Adipocyte (in vitro differentiated cells): ENCODE data around the gene PPP2R2C.
A peak's percentile ranks its signal among the peaks of the same experiment; 100 is the strongest.

ENCODE experiments used
- DNase-seq: peaks from one replicate; pipeline ENCODE4 v3.0.0-alpha.2; 2015; ENCODE audit warnings: low read depth
- H3K27me3 ChIP-seq: replicated peaks from 2 replicates; pipeline ENCODE4 v1.7.0; 2013; ENCODE audit warnings: mild to moderate bottlenecking, low read length, moderate library complexity; ENCODE audit not compliant: control insufficient read depth, insufficient read depth
- H3K36me3 ChIP-seq: 2 replicates; pipeline ENCODE4 v1.7.0; 2013; ENCODE audit warnings: low read length, mild to moderate bottlenecking, moderate library complexity; ENCODE audit not compliant: control insufficient read depth, insufficient read depth, severe bottlenecking
- H3K4me1 ChIP-seq: 2 replicates; pipeline ENCODE4 v1.7.0; 2013; ENCODE audit warnings: mild to moderate bottlenecking, low read length, moderate library complexity; ENCODE audit not compliant: control insufficient read depth, insufficient read depth
- H3K4me3 ChIP-seq: 2 replicates; pipeline ENCODE4 v1.7.0; 2013; ENCODE audit warnings: mild to moderate bottlenecking, low read length, moderate library complexity
- H3K9ac ChIP-seq: 2 replicates; pipeline ENCODE4 v1.7.0; 2013; ENCODE audit warnings: mild to moderate bottlenecking, low read length, moderate library complexity
- H3K9me3 ChIP-seq: 2 replicates; pipeline ENCODE4 v1.7.0; 2013; ENCODE audit warnings: mild to moderate bottlenecking, low read length, moderate library complexity; ENCODE audit not compliant: control insufficient read depth

Gene PPP2R2C

DNA sequence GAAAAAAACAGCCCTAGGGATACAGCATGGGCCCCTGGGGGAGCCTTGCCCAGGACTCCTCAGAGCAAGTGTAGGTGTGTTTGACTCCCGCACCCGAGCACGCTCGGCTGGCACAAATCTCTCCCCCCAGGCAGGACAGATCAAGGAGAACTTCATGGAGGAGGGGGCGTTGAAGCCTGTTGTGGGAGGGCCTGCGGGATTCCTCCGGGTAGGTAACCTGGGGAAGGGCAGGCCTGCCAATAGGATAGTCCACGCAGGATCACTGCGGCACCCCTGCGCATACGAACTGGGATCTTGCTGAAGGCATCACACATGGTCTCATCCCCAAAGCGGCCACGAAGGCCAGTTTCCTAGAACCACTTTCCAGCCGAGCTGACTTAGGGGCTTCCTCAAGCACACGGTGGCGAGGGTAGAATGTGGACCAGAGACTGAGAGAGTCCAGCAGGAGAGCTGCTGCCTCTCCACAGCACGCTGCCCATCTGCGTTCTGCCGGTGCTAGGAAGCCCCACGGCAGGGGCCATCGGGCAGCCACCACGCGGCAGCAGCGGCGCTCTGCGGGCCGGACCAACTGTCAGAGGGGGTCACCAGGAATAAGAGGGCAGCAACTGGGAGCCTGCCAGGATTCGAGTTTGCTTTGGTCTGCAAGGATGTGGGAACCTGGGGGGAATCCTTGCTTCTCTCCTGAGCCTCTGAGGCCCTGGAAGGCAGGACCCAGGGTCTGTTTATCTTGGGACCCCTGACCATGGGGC is 145.9 kb downstream of the PPP2R2C start:
- DNase-seq = no peak

DNA sequence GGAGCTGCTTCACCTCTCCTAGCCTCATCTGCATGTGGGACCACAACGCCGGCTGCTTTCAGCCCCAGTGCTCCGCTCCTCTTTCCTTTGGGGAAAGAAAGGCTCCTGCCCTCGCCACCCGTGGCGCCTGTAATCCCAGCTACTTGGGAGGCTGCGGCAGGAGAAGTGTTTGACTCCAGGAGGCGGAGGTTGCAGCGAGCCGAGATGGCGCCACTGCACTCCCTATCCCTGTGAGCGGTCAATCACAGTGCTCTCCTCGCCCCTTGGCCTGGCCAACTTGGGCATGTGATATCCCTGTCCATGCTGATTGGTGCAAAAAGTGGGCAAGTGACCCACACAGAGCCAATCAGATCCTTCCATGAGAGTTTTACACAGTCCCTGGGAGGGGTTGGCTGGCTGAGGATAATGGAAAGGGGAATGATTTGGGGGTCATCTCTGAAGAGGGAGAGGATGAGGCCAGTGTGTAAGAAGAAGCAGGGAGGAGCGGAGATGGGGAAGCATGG is 146.6 kb downstream of the PPP2R2C start:
- Histone ChIP-seq H3K9ac (no peak overlapping the region), H3K36me3 (no peaks in the 10 kb centered on the region), H3K4me3 (no peak overlapping the region), H3K9me3 (no peaks in the 10 kb centered on the region), H3K4me1 (no peaks in the 10 kb centered on the region), H3K27me3 (peaks cover 48% of the 10 kb centered on the region)
- DNase-seq = no peak

More for the DNA sequence above, 145.9 kb downstream of the PPP2R2C start:
- Histone ChIP-seq H3K4me1 (no peaks in the 10 kb centered on the region), H3K27me3 (peaks cover 42% of the 10 kb centered on the region), H3K9ac (no peak overlapping the region), H3K9me3 (no peaks in the 10 kb centered on the region), H3K4me3 (no peak overlapping the region), H3K36me3 (no peaks in the 10 kb centered on the region)

DNA sequence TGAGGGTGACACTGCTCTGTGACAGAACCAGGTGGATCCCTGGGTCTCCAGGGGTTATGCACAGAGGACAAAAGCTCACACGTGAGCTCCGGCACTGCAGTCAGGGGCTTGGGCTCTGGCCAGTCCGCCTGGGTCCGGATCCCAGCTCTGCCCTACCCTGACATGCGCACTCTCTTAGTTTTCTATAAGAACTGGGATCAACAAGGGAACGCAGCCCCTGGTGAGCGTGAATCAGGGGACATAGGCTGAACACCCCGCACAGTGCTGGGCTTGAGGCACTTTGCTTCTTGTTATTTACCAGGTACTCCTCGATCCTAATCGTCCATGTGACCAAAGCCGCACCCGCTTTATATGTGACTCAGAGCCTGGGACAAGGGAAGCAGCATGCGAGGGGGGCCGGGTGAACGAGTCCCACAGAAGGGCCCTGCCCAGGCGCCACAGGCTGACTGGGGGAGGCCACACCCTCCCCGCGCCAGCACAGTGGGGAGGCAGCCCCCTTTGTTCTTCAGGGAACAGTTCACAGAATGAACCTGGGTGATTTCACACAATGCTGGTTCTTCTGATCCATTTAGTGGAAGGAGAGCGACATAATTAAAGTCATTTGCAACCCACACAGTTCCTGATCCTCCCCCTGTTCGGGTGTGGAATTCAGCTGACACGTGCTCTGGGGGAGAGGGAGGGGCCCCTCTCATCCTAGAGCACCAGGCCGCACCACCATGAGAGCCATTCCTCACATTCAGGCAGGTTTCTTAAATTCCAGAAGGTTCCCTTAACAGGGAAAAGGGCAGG is 147.2 kb downstream of the PPP2R2C start:
- no peak overlapping the region for H3K4me3 ChIP-seq
- peak; percentile 6 for DNase-seq
- peaks cover 3% of the 10 kb centered on the region for H3K9me3 ChIP-seq

DNA sequence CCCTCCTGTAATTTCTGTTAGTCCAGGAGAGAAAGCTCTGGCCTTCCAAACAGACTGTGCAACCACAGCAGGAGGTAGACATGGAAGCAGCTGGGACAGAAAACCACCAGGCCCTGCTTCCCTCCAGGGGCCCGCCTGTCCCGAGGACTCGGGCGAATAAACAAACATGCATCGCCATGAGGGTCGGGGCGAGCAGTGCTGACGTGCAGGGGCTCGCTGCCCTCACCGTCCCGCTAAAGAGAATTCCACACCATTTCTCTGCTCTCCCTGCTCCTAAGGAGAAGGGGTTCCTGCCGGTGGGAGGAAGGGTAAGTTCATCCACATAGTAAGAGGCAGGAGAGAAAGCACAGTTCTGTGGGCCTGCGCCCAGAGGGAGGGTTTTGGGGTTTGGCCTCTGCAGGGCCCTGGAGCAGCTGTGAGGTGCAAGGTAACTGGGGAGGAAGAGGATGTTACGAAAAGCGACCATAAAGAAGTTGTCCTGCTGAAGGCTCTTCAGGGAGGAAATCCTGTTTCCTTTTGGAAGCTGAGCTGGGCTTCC is 147.9 kb downstream of the PPP2R2C start:
- H3K36me3 ChIP-seq = no peaks in the 10 kb centered on the region
- DNase-seq = no peak
- no peaks in the 10 kb centered on the region for H3K4me1 ChIP-seq
- peaks cover 60% of the 10 kb centered on the region for H3K27me3 ChIP-seq
- H3K9ac ChIP-seq = no peak overlapping the region
- H3K9me3 ChIP-seq = peaks cover 8% of the 10 kb centered on the region
- no peak overlapping the region for H3K4me3 ChIP-seq

More for the DNA sequence above, 147.2 kb downstream of the PPP2R2C start:
- H3K36me3 ChIP-seq = no peaks in the 10 kb centered on the region
- H3K27me3 ChIP-seq = peaks cover 53% of the 10 kb centered on the region
- H3K9ac ChIP-seq = no peak overlapping the region
- no peaks in the 10 kb centered on the region for H3K4me1 ChIP-seq

DNA sequence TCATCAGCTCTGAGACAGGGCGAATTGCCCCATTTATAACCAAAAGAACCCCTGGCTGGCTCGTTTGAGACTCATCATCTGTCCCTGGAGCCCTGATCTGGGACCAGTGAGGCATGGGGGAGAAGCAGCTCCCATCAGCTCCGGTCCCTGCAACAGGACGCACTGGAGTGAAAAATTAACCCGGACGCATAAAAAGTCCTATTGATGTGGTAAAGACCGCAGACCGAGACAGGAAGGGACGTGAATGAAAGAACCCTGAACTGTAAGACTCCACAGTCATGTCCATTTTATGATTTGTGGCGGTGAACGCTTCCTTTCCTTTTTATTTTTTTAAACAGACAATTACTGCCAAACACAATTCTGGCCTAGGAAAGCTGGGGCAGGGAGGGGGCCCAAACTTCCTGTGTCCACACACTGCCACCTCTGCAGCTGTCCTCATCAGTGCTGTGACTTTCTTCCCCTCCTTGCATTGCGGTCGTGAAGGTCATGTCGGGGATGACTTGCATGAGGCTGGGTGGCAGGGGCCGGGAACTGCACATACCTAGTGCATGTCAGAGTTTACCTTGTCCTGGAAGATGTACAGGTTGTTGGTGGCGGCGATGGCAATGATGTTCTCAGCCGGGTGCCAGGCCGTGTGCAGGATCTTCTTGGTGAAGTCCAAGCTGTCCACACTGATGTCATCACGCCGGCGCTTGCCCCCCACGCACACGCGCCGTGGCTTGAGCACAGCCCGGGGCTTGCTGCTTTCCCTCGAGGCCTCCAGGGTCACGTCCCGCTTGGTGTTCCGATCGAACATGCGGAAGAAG is 149.4 kb downstream of the PPP2R2C start:
- no peaks in the 10 kb centered on the region for H3K36me3 ChIP-seq

DNA sequence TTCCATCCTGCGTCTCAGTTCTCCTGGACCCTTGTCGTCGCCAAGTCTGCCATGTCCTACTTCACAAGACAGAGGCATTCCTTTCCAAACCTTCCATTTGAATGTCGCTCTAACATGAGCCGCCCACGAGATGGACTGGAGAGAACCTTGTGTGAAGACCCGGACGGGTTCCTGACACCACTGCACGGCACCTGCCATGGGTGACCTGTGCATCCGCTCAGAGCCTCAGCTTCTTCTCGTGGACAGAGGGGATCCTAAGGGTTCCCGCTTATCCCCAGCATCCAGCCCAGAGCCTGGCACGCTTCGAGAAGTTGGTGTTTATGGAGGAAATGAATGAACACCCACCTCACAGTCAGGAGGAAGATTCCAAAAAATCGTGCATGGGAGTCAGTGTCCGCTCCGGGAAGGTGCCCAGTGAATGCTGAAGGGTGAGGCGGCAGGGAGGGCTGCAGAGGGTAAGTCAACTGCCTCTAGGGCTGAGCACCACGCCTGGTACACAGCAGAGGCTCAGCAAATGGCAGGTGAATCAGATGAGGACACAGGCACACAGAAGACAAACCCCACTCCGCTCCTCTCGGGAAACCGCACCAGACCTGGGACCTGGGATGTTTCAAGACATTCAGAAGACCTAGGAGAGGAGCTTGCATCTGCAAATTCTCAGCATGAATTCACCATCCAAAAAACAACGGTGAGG is 150.2 kb downstream of the PPP2R2C start:
- H3K4me3 ChIP-seq = no peak overlapping the region
- no peak for DNase-seq
- no peaks in the 10 kb centered on the region for H3K36me3 ChIP-seq
- no peaks in the 10 kb centered on the region for H3K4me1 ChIP-seq
- peaks cover 56% of the 10 kb centered on the region for H3K27me3 ChIP-seq
- H3K9ac ChIP-seq = no peak overlapping the region
- peaks cover 8% of the 10 kb centered on the region for H3K9me3 ChIP-seq

More for the DNA sequence above, 149.4 kb downstream of the PPP2R2C start:
- DNase-seq = no peak
- H3K9ac ChIP-seq = no peak overlapping the region
- no peak overlapping the region for H3K4me3 ChIP-seq
- H3K4me1 ChIP-seq = no peaks in the 10 kb centered on the region
- H3K27me3 ChIP-seq = peaks cover 57% of the 10 kb centered on the region
- peaks cover 8% of the 10 kb centered on the region for H3K9me3 ChIP-seq

DNA sequence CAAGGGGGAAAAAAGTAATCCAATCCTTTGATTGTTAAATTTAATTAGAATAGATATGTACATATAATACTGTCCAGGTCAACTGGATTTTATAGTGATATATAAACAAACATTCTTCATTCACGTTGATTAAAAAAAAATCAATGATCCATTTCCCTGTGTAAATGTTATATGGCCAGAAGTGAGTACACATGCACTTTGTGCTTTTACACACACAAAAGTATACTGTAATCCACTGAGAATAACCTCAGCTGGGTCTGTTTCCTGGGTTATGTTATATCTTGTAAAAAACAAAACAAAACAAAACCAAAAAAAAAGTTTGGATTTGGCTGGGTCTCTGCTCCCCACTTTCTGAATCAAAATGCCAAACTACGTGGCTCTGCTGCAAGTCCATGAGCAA is 151.1 kb downstream of the PPP2R2C start:
- H3K9me3 ChIP-seq = peaks cover 8% of the 10 kb centered on the region
- no peak overlapping the region for H3K9ac ChIP-seq
- peaks cover 56% of the 10 kb centered on the region for H3K27me3 ChIP-seq
- H3K36me3 ChIP-seq = no peaks in the 10 kb centered on the region
- H3K4me1 ChIP-seq = no peaks in the 10 kb centered on the region
- H3K4me3 ChIP-seq = no peak overlapping the region
- no peak for DNase-seq

DNA sequence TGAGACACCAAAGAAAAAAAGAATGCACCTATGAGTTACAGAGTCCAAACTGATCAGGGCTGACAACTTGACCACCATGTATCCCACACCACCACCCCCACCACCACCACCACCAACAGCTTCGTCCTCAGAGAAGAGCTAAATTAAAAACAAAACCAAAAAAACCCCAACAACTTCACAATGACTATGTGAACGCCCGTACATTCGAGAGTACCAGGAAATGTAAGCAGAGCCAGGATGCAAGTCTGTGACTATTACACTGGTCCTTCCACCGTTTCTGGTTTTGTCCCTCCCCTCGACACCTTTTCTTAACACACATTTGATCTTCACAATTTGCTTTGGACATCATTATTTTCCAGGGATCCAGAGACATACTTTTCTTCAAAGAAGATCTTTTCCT is 151.8 kb downstream of the PPP2R2C start:
- no peaks in the 10 kb centered on the region for H3K4me1 ChIP-seq
- no peak overlapping the region for H3K4me3 ChIP-seq
- peaks cover 57% of the 10 kb centered on the region for H3K27me3 ChIP-seq
- H3K9me3 ChIP-seq = peaks cover 8% of the 10 kb centered on the region
- DNase-seq = no peak
- H3K9ac ChIP-seq = no peak overlapping the region
- H3K36me3 ChIP-seq = no peaks in the 10 kb centered on the region

DNA sequence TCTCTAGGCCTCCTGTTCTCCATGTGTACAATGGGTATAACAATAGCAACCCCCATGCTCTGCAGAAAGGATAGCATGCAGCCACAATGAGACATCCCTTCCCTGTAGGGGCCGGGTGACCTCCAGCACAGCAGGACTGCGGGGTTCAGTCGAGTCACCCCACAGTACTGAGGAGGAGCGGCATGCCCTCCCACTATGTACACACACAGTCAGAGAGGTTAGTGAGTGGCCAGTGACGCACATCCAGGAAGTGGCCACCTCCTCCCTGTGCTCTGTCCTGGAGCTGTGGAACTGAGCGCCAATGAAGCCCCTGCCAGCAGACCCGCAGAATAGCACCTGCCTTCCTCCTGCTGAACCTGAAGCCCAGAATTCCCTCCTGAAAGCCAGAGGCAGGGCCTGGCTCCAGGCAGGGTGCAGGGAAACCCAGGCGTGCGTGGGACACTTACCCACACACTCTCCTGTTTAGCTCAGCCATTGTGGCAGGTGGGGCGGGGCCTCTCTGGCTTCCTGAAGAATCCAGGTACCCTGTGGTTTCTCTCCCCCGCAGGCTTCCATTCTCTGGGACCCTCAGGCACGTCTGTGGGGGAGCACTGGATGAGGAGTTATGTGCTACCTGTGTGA is 152.8 kb downstream of the PPP2R2C start:
- no peaks in the 10 kb centered on the region for H3K36me3 ChIP-seq
- peaks cover 8% of the 10 kb centered on the region for H3K9me3 ChIP-seq
- no peaks in the 10 kb centered on the region for H3K4me1 ChIP-seq
- peaks cover 55% of the 10 kb centered on the region for H3K27me3 ChIP-seq
- no peak for DNase-seq
- no peak overlapping the region for H3K9ac ChIP-seq
- H3K4me3 ChIP-seq = no peak overlapping the region

DNA sequence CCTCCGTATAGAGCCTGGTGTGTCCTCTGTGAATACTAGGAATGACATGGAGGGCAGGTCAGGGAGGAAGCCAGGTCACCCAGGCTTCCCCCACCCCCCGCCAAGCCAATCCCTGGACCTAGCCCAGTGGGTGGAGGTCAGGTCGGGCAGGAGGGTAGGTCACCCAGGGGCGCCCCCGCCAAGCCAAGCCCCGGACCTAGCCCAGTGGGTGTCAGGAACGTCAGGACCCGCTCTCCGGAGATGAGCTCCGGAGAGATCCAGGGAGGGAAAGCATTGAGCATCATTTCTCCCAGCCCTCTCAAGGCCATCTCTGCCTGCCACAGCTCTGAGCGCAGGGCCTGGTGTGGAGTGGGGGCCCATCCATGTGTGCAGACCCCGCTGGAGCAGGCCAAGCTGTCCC is 154.2 kb downstream of the PPP2R2C start:
- peaks cover 65% of the 10 kb centered on the region for H3K27me3 ChIP-seq
- H3K4me3 ChIP-seq = no peak overlapping the region
- no peak overlapping the region for H3K9ac ChIP-seq
- H3K36me3 ChIP-seq = no peaks in the 10 kb centered on the region
- H3K9me3 ChIP-seq = peaks cover 8% of the 10 kb centered on the region
- H3K4me1 ChIP-seq = no peaks in the 10 kb centered on the region
- DNase-seq = no peak
